Adipocyte (in vitro differentiated cells): ENCODE data around the gene MMADHC.

ENCODE experiments used
- DNase-seq: peaks from one replicate; pipeline ENCODE4 v3.0.0-alpha.2; 2015; ENCODE audit warnings: low read depth
- H3K27me3 ChIP-seq: replicated peaks from 2 replicates; pipeline ENCODE4 v1.7.0; 2013; ENCODE audit warnings: mild to moderate bottlenecking, low read length, moderate library complexity; ENCODE audit not compliant: control insufficient read depth, insufficient read depth
- H3K36me3 ChIP-seq: 2 replicates; pipeline ENCODE4 v1.7.0; 2013; ENCODE audit warnings: low read length, mild to moderate bottlenecking, moderate library complexity; ENCODE audit not compliant: control insufficient read depth, insufficient read depth, severe bottlenecking
- H3K4me1 ChIP-seq: 2 replicates; pipeline ENCODE4 v1.7.0; 2013; ENCODE audit warnings: mild to moderate bottlenecking, low read length, moderate library complexity; ENCODE audit not compliant: control insufficient read depth, insufficient read depth
- H3K4me3 ChIP-seq: 2 replicates; pipeline ENCODE4 v1.7.0; 2013; ENCODE audit warnings: mild to moderate bottlenecking, low read length, moderate library complexity
- H3K9ac ChIP-seq: 2 replicates; pipeline ENCODE4 v1.7.0; 2013; ENCODE audit warnings: mild to moderate bottlenecking, low read length, moderate library complexity
- H3K9me3 ChIP-seq: 2 replicates; pipeline ENCODE4 v1.7.0; 2013; ENCODE audit warnings: mild to moderate bottlenecking, low read length, moderate library complexity; ENCODE audit not compliant: control insufficient read depth

MMADHC gene

GRCh38 chr2:149540138-149540537 lies 47.4 kb downstream of the MMADHC start:
- Histone ChIP-seq H3K27me3 (no peaks in the 10 kb centered on the region), H3K9ac (no peak overlapping the region), H3K9me3 (no peaks in the 10 kb centered on the region), H3K4me3 (no peak overlapping the region), H3K36me3 (no peaks in the 10 kb centered on the region), H3K4me1 (no peaks in the 10 kb centered on the region)
- DNase-seq, result no peak

GRCh38 chr2:149538138-149538833 lies 49.3 kb downstream of the MMADHC start:
- DNase-seq, result no peak
- H3K27me3 ChIP-seq, result peaks cover 3% of the 10 kb centered on the region
- no peak overlapping the region for H3K9ac ChIP-seq
- no peaks in the 10 kb centered on the region for H3K4me1 ChIP-seq
- H3K9me3 ChIP-seq, result no peaks in the 10 kb centered on the region
- no peaks in the 10 kb centered on the region for H3K36me3 ChIP-seq
- no peak overlapping the region for H3K4me3 ChIP-seq

- H3K4me3 ChIP-seq, result no peak overlapping the region
- H3K36me3 ChIP-seq, result no peaks in the 10 kb centered on the region
- no peak overlapping the region for H3K9ac ChIP-seq
- no peaks in the 10 kb centered on the region for H3K4me1 ChIP-seq
- peaks cover 3% of the 10 kb centered on the region for H3K27me3 ChIP-seq
- no peak for DNase-seq
- H3K9me3 ChIP-seq, result no peaks in the 10 kb centered on the region
These were observed 50.4 kb downstream of the MMADHC start for GRCh38 chr2:149537092-149537726.

GRCh38 chr2:149536649-149537048 lies 50.9 kb downstream of the MMADHC start:
- DNase-seq, result no peak
- Histone ChIP-seq H3K9me3 (no peaks in the 10 kb centered on the region), H3K27me3 (peaks cover 3% of the 10 kb centered on the region), H3K4me3 (no peak overlapping the region), H3K9ac (no peak overlapping the region), H3K36me3 (no peaks in the 10 kb centered on the region), H3K4me1 (no peaks in the 10 kb centered on the region)

GRCh38 chr2:149534674-149535073 lies 52.9 kb downstream of the MMADHC start:
- DNase-seq, result no peak
- no peaks in the 10 kb centered on the region for H3K36me3 ChIP-seq
- H3K9ac ChIP-seq, result no peak overlapping the region
- no peak overlapping the region for H3K4me3 ChIP-seq
- peaks cover 3% of the 10 kb centered on the region for H3K27me3 ChIP-seq
- no peaks in the 10 kb centered on the region for H3K4me1 ChIP-seq
- no peaks in the 10 kb centered on the region for H3K9me3 ChIP-seq

GRCh38 chr2:149528983-149529382 lies 58.6 kb downstream of the MMADHC start:
- Histone ChIP-seq H3K9me3 (no peaks in the 10 kb centered on the region), H3K9ac (no peak overlapping the region), H3K27me3 (peaks cover 9% of the 10 kb centered on the region), H3K36me3 (no peaks in the 10 kb centered on the region), H3K4me1 (no peaks in the 10 kb centered on the region), H3K4me3 (no peak overlapping the region)
- DNase-seq, result no peak

- H3K4me1 ChIP-seq, result no peaks in the 10 kb centered on the region
- no peaks in the 10 kb centered on the region for H3K9me3 ChIP-seq
- H3K9ac ChIP-seq, result no peak overlapping the region
- no peaks in the 10 kb centered on the region for H3K36me3 ChIP-seq
- DNase-seq, result no peak
- no peak overlapping the region for H3K4me3 ChIP-seq
- peaks cover 7% of the 10 kb centered on the region for H3K27me3 ChIP-seq
These were observed 59.4 kb downstream of the MMADHC start for GRCh38 chr2:149527998-149528755.

- no peak for DNase-seq
- Histone ChIP-seq H3K9me3 (peaks cover 6% of the 10 kb centered on the region), H3K4me1 (no peaks in the 10 kb centered on the region), H3K36me3 (no peaks in the 10 kb centered on the region), H3K4me3 (no peak overlapping the region), H3K27me3 (peaks cover 7% of the 10 kb centered on the region), H3K9ac (no peak overlapping the region)
These were observed 60.9 kb downstream of the MMADHC start for GRCh38 chr2:149526689-149527088.

- Histone ChIP-seq H3K9ac (no peak overlapping the region), H3K27me3 (peaks cover 7% of the 10 kb centered on the region), H3K4me1 (no peaks in the 10 kb centered on the region), H3K4me3 (no peak overlapping the region), H3K36me3 (no peaks in the 10 kb centered on the region), H3K9me3 (peaks cover 6% of the 10 kb centered on the region)
- DNase-seq, result no peak
These were observed 62.3 kb downstream of the MMADHC start for GRCh38 chr2:149525323-149525722.
